HG03469 (cell line): ENCODE results near the gene POC1B.

Experiments used
- ATAC-seq: cut with Tn5 transposase; IDR thresholded peaks from one replicate; pipeline ENCODE4 v1.9.1; 2021; ENCODE audit warnings: mild to moderate bottlenecking, moderate library complexity, moderate number of reproducible peaks; ENCODE audit not compliant: unreplicated experiment

POC1B gene

GRCh38 chr12:89525824-89526770, at the start of gene POC1B:
Gene POC1B (minus strand): TSS chr12:89526047. CDS start chr12:89525895, 152 bp downstream.
- peak; percentile 37 for ATAC-seq

GRCh38 chr12:89575374-89575773, 49.5 kb upstream of the POC1B start:
- ATAC-seq: no peak

- no peak for ATAC-seq
Measured at GRCh38 chr12:89574736-89575208, 48.9 kb upstream of the POC1B start.

- ATAC-seq: no peak
Measured at GRCh38 chr12:89573051-89573810, 47.4 kb upstream of the POC1B start.

- ATAC-seq: no peak
Measured at GRCh38 chr12:89571491-89572195, 45.8 kb upstream of the POC1B start.

- no peak for ATAC-seq
Measured at GRCh38 chr12:89568484-89568883, 42.6 kb upstream of the POC1B start.

GRCh38 chr12:89567691-89568239, 41.9 kb upstream of the POC1B start:
- ATAC-seq: no peak

GRCh38 chr12:89566615-89567014, 40.8 kb upstream of the POC1B start:
- no peak for ATAC-seq

GRCh38 chr12:89565002-89565401, 39.2 kb upstream of the POC1B start:
- ATAC-seq: no peak

- no peak for ATAC-seq
Measured at GRCh38 chr12:89559753-89560152, 33.9 kb upstream of the POC1B start.

GRCh38 chr12:89556976-89557375, 31.1 kb upstream of the POC1B start:
- ATAC-seq: no peak

- ATAC-seq: no peak
Measured at GRCh38 chr12:89552376-89552775, 26.5 kb upstream of the POC1B start.

- no peak for ATAC-seq
Measured at GRCh38 chr12:89551747-89552146, 25.9 kb upstream of the POC1B start.

GRCh38 chr12:89547101-89547500, 21.3 kb upstream of the POC1B start:
- ATAC-seq: no peak

GRCh38 chr12:89546151-89546550, 20.3 kb upstream of the POC1B start:
- no peak for ATAC-seq

- no peak for ATAC-seq
Measured at GRCh38 chr12:89544681-89545184, 18.9 kb upstream of the POC1B start.

GRCh38 chr12:89544022-89544421, 18.2 kb upstream of the POC1B start:
- no peak for ATAC-seq

GRCh38 chr12:89542912-89543592, 17.2 kb upstream of the POC1B start:
- ATAC-seq: peak; percentile 56

- no peak for ATAC-seq
Measured at GRCh38 chr12:89542236-89542635, 16.4 kb upstream of the POC1B start.

- no peak for ATAC-seq
Measured at GRCh38 chr12:89540586-89540985, 14.7 kb upstream of the POC1B start.
